ENCODE data around the gene OR52E2. TPM values are rescaled to one million over a fixed set of nuclear protein-coding genes. Genes with fewer than 3 reads are reported as not detected.
"Not testable (repeated sequence)": the region's sequence is repeated elsewhere in the genome, so short reads cannot be mapped to it uniquely, and the experiment has no call there.

Gene OR52E2
- total RNA-seq, 4 donors from 2014 or later: not detected

DNA sequence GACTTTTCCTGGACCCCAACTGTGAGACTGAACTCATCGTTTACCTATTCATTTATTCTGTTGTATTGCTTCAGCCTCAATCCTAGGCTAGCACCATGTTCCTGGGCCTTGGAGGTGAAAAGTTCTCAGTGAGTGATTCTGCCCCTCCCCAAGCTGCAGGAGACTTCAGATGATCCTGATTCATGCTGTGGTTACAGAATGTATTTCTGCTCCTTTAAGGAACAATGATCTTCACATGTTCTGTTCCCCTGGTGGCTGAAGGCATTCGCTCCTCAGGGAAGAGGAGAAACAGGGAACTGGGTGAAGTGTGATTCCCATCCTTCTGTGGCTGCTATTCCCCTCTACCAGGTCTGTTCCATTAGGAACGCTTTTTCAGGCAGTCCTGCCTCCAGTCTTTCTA lies 12.4 kb upstream of the OR52E2 start:
- Histone ChIP-seq H3K27ac (no peak overlapping the region), H3K27me3 (no peaks in the 10 kb centered on the region), H3K9me3 (no peaks in the 10 kb centered on the region), H3K4me1 (no peaks in the 10 kb centered on the region), H3K4me3 (no peak overlapping the region), H3K36me3 (no peaks in the 10 kb centered on the region)
- no peak for DNase-seq
- TF ChIP-seq, protein P1, sequence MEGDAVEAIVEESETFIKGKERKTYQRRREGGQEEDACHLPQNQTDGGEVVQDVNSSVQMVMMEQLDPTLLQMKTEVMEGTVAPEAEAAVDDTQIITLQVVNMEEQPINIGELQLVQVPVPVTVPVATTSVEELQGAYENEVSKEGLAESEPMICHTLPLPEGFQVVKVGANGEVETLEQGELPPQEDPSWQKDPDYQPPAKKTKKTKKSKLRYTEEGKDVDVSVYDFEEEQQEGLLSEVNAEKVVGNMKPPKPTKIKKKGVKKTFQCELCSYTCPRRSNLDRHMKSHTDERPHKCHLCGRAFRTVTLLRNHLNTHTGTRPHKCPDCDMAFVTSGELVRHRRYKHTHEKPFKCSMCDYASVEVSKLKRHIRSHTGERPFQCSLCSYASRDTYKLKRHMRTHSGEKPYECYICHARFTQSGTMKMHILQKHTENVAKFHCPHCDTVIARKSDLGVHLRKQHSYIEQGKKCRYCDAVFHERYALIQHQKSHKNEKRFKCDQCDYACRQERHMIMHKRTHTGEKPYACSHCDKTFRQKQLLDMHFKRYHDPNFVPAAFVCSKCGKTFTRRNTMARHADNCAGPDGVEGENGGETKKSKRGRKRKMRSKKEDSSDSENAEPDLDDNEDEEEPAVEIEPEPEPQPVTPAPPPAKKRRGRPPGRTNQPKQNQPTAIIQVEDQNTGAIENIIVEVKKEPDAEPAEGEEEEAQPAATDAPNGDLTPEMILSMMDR (IDR thresholded peaks at IDR 0.05): no peak
- no peak for TF ChIP-seq POLR2A (IDR thresholded peaks at IDR 0.05)

DNA sequence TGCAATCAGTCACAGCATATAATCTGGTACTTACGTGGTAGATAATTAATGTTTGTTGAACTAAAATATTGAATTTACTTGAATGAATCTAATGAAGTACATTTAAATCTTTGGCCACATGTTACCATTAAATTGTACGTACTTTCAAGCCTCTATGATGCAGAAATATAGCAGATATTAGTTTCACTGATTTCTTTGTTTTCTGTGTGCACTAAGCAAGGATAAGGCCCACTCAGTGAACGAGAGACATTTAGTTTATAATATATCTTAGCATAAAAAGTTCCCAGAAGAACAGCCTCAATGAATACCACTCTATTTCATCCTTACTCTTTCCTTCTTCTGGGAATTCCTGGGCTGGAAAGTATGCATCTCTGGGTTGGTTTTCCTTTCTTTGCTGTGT lies 9.8 kb upstream of the OR52E2 start, which contains the start of gene OR52E1:
Gene OR52E1 (plus strand): TSS at position 301 of the 400 bp plus-strand sequence.
- no peaks in the 10 kb centered on the region for H3K36me3 ChIP-seq
- H3K27me3 ChIP-seq: no peaks in the 10 kb centered on the region
- H3K4me3 ChIP-seq: no peak within 1 kb of the TSS
- DNase-seq: no peak
- no peaks in the 10 kb centered on the region for H3K4me1 ChIP-seq
- H3K27ac ChIP-seq: no peak within 1 kb of the TSS
- TF ChIP-seq, protein P1 (IDR thresholded peaks at IDR 0.05): no peak
- TF ChIP-seq POLR2A (IDR thresholded peaks at IDR 0.05): no peak
- no peaks in the 10 kb centered on the region for H3K9me3 ChIP-seq

DNA sequence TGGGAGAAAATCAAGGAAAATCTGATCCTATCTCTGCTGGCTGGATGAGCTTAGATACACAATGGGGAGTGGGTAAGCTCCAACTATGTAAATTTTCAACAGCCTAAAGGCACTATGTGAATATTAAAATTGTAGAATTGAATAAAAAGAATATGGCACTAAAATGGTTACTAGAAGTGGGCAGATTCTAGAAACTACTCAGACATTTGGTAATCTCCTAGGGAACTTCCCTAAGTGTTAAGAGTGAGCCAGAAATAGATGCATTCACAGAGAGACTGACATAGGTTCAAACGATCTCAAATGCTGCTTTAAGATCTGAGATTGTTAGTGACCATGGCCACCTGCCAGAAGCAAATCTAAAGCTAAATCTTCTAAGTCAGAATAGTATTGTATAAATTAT lies 5.6 kb upstream of the OR52E2 start:
- no peak for TF ChIP-seq POLR2A (IDR thresholded peaks at IDR 0.05)
- TF ChIP-seq, protein P1 (IDR thresholded peaks at IDR 0.05): no peak
- Histone ChIP-seq H3K36me3 (no peaks in the 10 kb centered on the region), H3K4me3 (no peak overlapping the region), H3K9me3 (no peaks in the 10 kb centered on the region), H3K27me3 (no peaks in the 10 kb centered on the region), H3K4me1 (no peaks in the 10 kb centered on the region), H3K27ac (no peak overlapping the region)
- no peak for DNase-seq

DNA sequence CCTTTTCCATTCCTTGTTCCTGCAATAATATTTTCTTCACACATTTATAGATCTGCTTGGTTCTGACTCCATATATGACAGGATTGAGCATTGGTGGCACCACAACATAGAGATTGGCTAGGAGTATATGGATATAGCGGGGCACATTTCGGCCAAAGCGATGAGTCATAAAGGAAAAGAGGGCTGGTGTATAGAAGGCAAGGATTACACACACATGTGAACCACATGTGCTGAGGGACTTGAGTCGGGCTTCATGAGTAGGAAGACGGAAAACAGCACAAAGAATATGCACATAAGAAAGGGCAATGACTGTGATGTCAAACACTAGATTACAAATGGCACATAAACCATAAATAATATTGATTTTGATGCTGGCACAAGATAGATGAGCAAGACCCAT lies 748 bp downstream of the OR52E2 start:
- not testable (repeated sequence) for DNase-seq, H3K9me3 ChIP-seq, H3K27ac ChIP-seq, H3K36me3 ChIP-seq, H3K4me3 ChIP-seq, H3K27me3 ChIP-seq, H3K4me1 ChIP-seq

DNA sequence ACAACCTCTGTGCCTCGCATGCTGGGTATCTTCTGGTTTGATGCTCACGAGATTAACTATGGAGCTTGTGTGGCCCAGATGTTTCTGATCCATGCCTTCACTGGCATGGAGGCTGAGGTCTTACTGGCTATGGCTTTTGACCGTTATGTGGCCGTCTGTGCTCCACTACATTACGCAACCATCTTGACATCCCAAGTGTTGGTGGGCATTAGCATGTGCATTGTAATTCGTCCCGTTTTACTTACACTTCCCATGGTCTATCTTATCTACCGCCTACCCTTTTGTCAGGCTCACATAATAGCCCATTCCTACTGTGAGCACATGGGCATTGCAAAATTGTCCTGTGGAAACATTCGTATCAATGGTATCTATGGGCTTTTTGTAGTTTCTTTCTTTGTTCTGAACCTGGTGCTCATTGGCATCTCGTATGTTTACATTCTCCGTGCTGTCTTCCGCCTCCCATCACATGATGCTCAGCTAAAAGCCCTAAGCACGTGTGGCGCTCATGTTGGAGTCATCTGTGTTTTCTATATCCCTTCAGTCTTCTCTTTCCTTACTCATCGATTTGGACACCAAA lies 12.6 kb downstream of the OR52E2 start:
- no peak for DNase-seq
- H3K4me3 ChIP-seq: no peak overlapping the region
- H3K4me1 ChIP-seq: no peaks in the 10 kb centered on the region
- H3K36me3 ChIP-seq: no peaks in the 10 kb centered on the region
- H3K9me3 ChIP-seq: no peaks in the 10 kb centered on the region
- no peak overlapping the region for H3K27ac ChIP-seq
- TF ChIP-seq, protein P1 (IDR thresholded peaks at IDR 0.05): no peak
- no peak for TF ChIP-seq POLR2A (IDR thresholded peaks at IDR 0.05)
- H3K27me3 ChIP-seq: no peaks in the 10 kb centered on the region

DNA sequence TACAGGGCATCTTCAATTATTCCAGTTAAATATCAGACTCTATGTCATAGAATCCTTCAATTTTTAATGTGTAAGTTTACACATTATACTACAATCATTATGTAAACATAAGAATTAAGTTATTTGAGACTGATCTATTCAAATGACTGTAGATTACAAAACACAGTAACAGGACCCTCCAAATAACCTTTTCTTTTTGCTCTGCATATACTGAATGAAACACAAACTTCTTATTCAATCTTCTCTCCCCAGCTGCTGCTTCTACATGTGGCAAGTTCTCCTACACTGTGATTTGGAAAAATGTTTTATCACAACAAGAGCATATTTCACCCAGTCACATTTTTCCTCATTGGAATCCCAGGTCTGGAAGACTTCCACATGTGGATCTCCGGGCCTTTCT lies 13.2 kb downstream of the OR52E2 start, which contains the start of gene OR52J3:
Gene OR52J3 (plus strand): TSS at position 301 of the 400 bp plus-strand sequence. CDS start 0 bp downstream, at position 301.
- DNase-seq: no peak
- no peaks in the 10 kb centered on the region for H3K4me1 ChIP-seq
- TF ChIP-seq POLR2A (IDR thresholded peaks at IDR 0.05): no peak
- TF ChIP-seq, protein P1 (IDR thresholded peaks at IDR 0.05): no peak
- no peak within 1 kb of the TSS for H3K4me3 ChIP-seq
- H3K9me3 ChIP-seq: no peaks in the 10 kb centered on the region
- H3K27ac ChIP-seq: no peak within 1 kb of the TSS
- no peaks in the 10 kb centered on the region for H3K36me3 ChIP-seq
- no peaks in the 10 kb centered on the region for H3K27me3 ChIP-seq

All from Peyer's patch (tissue), 4 donors.